Measurements from ENCODE around the gene CD3E. TPM values are rescaled to one million over a fixed set of nuclear protein-coding genes. Genes with fewer than 3 reads are reported as not detected.

The CD3E gene
- total and polyA plus RNA-seq, 2 donors (not counting 3 experiments of a cell fraction or from before 2014, with no cell fraction given): not detected

- DNase-seq (ENCODE audit: low read depth, low spot score): no peak
- H3K36me3 ChIP-seq (ENCODE audit: control insufficient read depth in 2 of 2, extremely low read depth in 1 of 2, insufficient read depth in 2 of 2, low read length in 2 of 2): peaks cover 0 to 4% of the 10 kb centered on the region in 2 experiments
- H3K9me1 ChIP-seq (replicated peaks; ENCODE audit: control insufficient read depth, extremely low read depth, insufficient read depth, low read length): no peaks in the 10 kb centered on the region
- H3K4me2 ChIP-seq (ENCODE audit: insufficient read depth, low read length): no peak overlapping the region
- BruUV-seq (replicated peaks): no TSS peak
- no peak for TF ChIP-seq POLR2A (IDR thresholded peaks at IDR 0.05; ENCODE audit: low read depth, low read length)
- TF ChIP-seq MYC (IDR thresholded peaks at IDR 0.05; ENCODE audit: low read depth, low read length): no peak
- TF ChIP-seq EZH2 (IDR thresholded peaks at IDR 0.05; ENCODE audit: borderline replicate concordance, low read depth, low read length, severe bottlenecking): no peak
- no peak for TF ChIP-seq FOS (IDR thresholded peaks at IDR 0.05; ENCODE audit: borderline replicate concordance, insufficient read depth, low read length)
- TF ChIP-seq MAX (IDR thresholded peaks at IDR 0.05; ENCODE audit: insufficient read depth, insufficient read length): no peak
- no peak for TF ChIP-seq POLR2AphosphoS5 (IDR thresholded peaks at IDR 0.05; ENCODE audit: insufficient read depth, low read depth, low read length)
- no peak for TF ChIP-seq GATA2 (IDR thresholded peaks at IDR 0.05; ENCODE audit: insufficient read depth, insufficient read length, low read depth, low read length)
- TF ChIP-seq CTCF (IDR thresholded peaks at IDR 0.05; ENCODE audit: extremely low read depth in 1 of 2, insufficient read depth in 1 of 2, low read depth in 1 of 2, low read length in 2 of 2): no peak
- no peak for TF ChIP-seq JUN (IDR thresholded peaks at IDR 0.05; ENCODE audit: borderline replicate concordance, insufficient read depth, insufficient read length, low read depth)
- dilution Hi-C loops (cut with MboI; ENCODE audit: extremely low pct_ligation_motif_present, low sequenced_read_pairs): no loop called here
- FAIRE-seq: no peak
- H3K79me2 ChIP-seq (ENCODE audit: control insufficient read depth, insufficient read depth, low read length): no peaks in the 10 kb centered on the region
- H3K9ac ChIP-seq (replicated peaks; ENCODE audit: extremely low read depth, insufficient read depth, low read length): no peak overlapping the region
- peaks cover 20% of the 10 kb centered on the region for H3K4me1 ChIP-seq (ENCODE audit: control insufficient read depth, extremely low read depth, insufficient read depth, low read length)
- H3K4me3 ChIP-seq (replicated peaks in 1 of 3; ENCODE audit: insufficient read depth in 1 of 3, low read depth in 1 of 3, low read length in 3 of 3): no peak overlapping the region
- CTCF ChIA-PET: interaction anchor here (8.6 kb wide), 1 partner anchor 60 kb away, joined by 104 read pairs; no protein-coding TSS in a partner anchor
- H2AFZ ChIP-seq (ENCODE audit: low read depth, low read length): no peak overlapping the region
- no peaks in the 10 kb centered on the region for H4K20me1 ChIP-seq (replicated peaks; ENCODE audit: control insufficient read depth, extremely low read depth, insufficient read depth, low read length)
- H3K27me3 ChIP-seq (ENCODE audit: control insufficient read depth in 2 of 2, insufficient read depth in 2 of 2, low read length in 2 of 2): no peaks in the 10 kb centered on the region
- intact Hi-C loops (cut with micrococcal nuclease): no loop called here
- no peak overlapping the region for H3K27ac ChIP-seq (ENCODE audit: insufficient read depth, low read depth, low read length)
- POLR2A ChIA-PET: no interaction called here
- no peaks in the 10 kb centered on the region for H3K9me3 ChIP-seq (replicated peaks; ENCODE audit: control insufficient read depth, insufficient read depth, low read length)
These were observed 46.1 kb upstream of the CD3E start for GRCh38 chr11:118258410-118258809.
